Smooth muscle cell (in vitro differentiated cells): ENCODE data around the gene ASTN2. TPM values are rescaled to one million over a fixed set of nuclear protein-coding genes. Genes with fewer than 3 reads are reported as not detected.

Experiments used
- DNase-seq: peaks from one replicate; lab custom pipeline; 2025; ENCODE audit not compliant: unreplicated experiment; lab: John Stamatoyannopoulos, UW
- H2AFZ ChIP-seq: fragments of 200-600 bp; sonication (generic); 2 replicates; pipeline ENCODE4 v1.6.0; 2016; ENCODE audit warnings: antibody characterized with exemption, low read depth, mild to moderate bottlenecking
- H3F3A ChIP-seq: fragments of 200-600 bp; sonication (generic); 2 replicates; pipeline ENCODE4 v1.6.0; 2017; ENCODE audit warnings: antibody characterized with exemption, low read depth
- H3K27ac ChIP-seq: fragments of 200-600 bp; sonication (generic); 2 replicates; pipeline ENCODE4 v1.5.1; 2016; ENCODE audit warnings: low read depth, mild to moderate bottlenecking
- H3K27me3 ChIP-seq: fragments of 200-600 bp; sonication (generic); 2 replicates; pipeline ENCODE4 v1.6.1; 2016; ENCODE audit warnings: low read depth, mild to moderate bottlenecking
- H3K36me3 ChIP-seq: fragments of 200-600 bp; sonication (generic); 2 replicates; pipeline ENCODE4 v1.5.1; 2016; ENCODE audit warnings: low read depth
- H3K4me1 ChIP-seq: fragments of 200-600 bp; sonication (generic); 2 replicates; pipeline ENCODE4 v1.5.1; 2016; ENCODE audit warnings: low read depth
- H3K4me2 ChIP-seq: fragments of 200-600 bp; sonication (generic); 2 replicates; pipeline ENCODE4 v1.6.0; 2016; ENCODE audit warnings: mild to moderate bottlenecking
- H3K4me3 ChIP-seq: fragments of 200-600 bp; sonication (generic); 2 replicates; pipeline ENCODE4 v1.5.1; 2016; ENCODE audit warnings: mild to moderate bottlenecking
- H3K79me2 ChIP-seq: fragments of 200-600 bp; sonication (generic); 2 replicates; pipeline ENCODE4 v1.6.0; 2016; ENCODE audit warnings: low read depth, mild to moderate bottlenecking
- H3K9ac ChIP-seq: fragments of 200-600 bp; sonication (generic); 2 replicates; pipeline ENCODE4 v1.6.0; 2016; ENCODE audit warnings: low read depth
- H3K9me3 ChIP-seq: fragments of 200-600 bp; sonication (generic); replicated peaks from 2 replicates; pipeline ENCODE4 v1.5.1; 2016; ENCODE audit warnings: low read depth
- H4K20me1 ChIP-seq: fragments of 200-600 bp; sonication (generic); 2 replicates; pipeline ENCODE4 v1.6.0; 2016; ENCODE audit warnings: low read depth
- WGBS: methylation state at CpG from one replicate; pipeline ENCODE4 v1.1.7; 2016; ENCODE audit warnings: low lambda C conversion rate; 5-methylcytosine and 5-hydroxymethylcytosine counted together
- polyA plus RNA-seq: library from polyadenylated mRNA; unstranded; fragments of >200 nt; fragmentation: Nextera tagmentation; extraction: Ambion mirVana; gene quantifications from 2 replicates; pipeline ENCODE4 v1.2.1, GENCODE V29; 2016
- total RNA-seq: library from RNA; depleted of rRNA; stranded (reverse); fragments of >200 nt; gene quantifications from 2 replicates; pipeline ENCODE4 v1.2.3, GENCODE V29; 2014
- TF ChIP-seq, protein P1 (sequence below): fragments of 200-600 bp; sonication (generic); IDR thresholded peaks from 2 replicates; pipeline ENCODE4 v1.5.1; 2017; ENCODE audit warnings: borderline replicate concordance, mild to moderate bottlenecking, antibody characterized with exemption; ENCODE audit not compliant: insufficient read depth, poor library complexity, severe bottlenecking

ASTN2 gene
- total and polyA plus RNA-seq, 2 experiments from 2014 or later: 6.5 to 6.7 TPM

DNA sequence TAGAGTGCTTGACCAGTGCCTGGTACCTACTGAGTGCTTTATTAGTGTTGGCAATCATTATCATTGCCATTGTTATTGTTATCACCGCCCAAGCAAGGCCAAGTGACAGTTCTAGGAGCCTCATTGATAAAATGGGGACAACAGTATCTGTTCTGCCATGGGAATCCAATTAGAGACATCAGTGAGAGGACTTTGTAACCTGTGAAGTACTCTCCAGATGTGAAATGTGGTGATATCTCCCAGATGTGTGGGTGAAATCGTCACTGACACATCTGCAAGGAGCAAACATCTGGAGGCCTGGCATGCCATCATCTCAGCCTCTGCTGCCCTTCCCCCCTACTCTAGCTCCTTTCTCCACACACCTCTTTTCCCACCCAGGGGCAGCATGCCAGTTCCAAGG lies 1000.5 kb downstream of the ASTN2 start:
- H4K20me1 ChIP-seq: no peaks in the 10 kb centered on the region
- no peaks in the 10 kb centered on the region for H3F3A ChIP-seq
- no peak for DNase-seq
- no peak overlapping the region for H3K9ac ChIP-seq
- no peak overlapping the region for H3K27ac ChIP-seq
- TF ChIP-seq, protein P1, sequence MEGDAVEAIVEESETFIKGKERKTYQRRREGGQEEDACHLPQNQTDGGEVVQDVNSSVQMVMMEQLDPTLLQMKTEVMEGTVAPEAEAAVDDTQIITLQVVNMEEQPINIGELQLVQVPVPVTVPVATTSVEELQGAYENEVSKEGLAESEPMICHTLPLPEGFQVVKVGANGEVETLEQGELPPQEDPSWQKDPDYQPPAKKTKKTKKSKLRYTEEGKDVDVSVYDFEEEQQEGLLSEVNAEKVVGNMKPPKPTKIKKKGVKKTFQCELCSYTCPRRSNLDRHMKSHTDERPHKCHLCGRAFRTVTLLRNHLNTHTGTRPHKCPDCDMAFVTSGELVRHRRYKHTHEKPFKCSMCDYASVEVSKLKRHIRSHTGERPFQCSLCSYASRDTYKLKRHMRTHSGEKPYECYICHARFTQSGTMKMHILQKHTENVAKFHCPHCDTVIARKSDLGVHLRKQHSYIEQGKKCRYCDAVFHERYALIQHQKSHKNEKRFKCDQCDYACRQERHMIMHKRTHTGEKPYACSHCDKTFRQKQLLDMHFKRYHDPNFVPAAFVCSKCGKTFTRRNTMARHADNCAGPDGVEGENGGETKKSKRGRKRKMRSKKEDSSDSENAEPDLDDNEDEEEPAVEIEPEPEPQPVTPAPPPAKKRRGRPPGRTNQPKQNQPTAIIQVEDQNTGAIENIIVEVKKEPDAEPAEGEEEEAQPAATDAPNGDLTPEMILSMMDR: no peak
- no peaks in the 10 kb centered on the region for H3K79me2 ChIP-seq
- no peak overlapping the region for H3K4me2 ChIP-seq
- H3K4me3 ChIP-seq: no peak overlapping the region
- no peaks in the 10 kb centered on the region for H3K4me1 ChIP-seq
- H3K9me3 ChIP-seq: no peaks in the 10 kb centered on the region
- H3K27me3 ChIP-seq: no peaks in the 10 kb centered on the region
- H2AFZ ChIP-seq: no peak overlapping the region
- H3K36me3 ChIP-seq: no peaks in the 10 kb centered on the region
- WGBS: 78% methylated on average over 2 of the region's 2 CpGs

DNA sequence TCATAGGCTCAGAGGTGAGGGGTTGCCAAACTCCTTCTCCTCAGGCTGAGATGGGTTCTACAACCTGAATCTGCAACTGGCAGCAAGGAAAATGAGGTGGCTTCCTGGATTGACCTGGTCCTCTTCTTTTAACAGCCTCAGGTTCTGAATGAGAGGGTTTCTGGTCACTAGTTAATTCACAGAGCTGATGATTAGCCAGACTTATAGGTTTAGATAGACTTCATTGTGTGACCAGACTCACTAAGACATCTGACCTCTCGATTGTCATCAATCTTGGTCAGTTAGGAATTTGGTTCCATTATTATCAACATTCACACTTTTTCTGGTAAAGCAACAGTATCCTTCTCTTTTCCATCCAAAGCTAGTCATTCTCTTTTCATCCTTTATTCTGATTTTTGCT lies 1003.4 kb downstream of the ASTN2 start:
- H3K36me3 ChIP-seq: no peaks in the 10 kb centered on the region
- no peaks in the 10 kb centered on the region for H3K27me3 ChIP-seq
- no peaks in the 10 kb centered on the region for H4K20me1 ChIP-seq
- H3K9me3 ChIP-seq: no peaks in the 10 kb centered on the region
- H3K4me3 ChIP-seq: no peak overlapping the region
- 82% methylated on average over 1 of the region's 1 CpG for WGBS
- H3K27ac ChIP-seq: no peak overlapping the region
- no peaks in the 10 kb centered on the region for H3K4me1 ChIP-seq
- H3F3A ChIP-seq: no peaks in the 10 kb centered on the region
- H3K9ac ChIP-seq: no peak overlapping the region
- no peak overlapping the region for H3K4me2 ChIP-seq
- H3K79me2 ChIP-seq: no peaks in the 10 kb centered on the region
- TF ChIP-seq, protein P1: no peak
- DNase-seq: no peak
- H2AFZ ChIP-seq: no peak overlapping the region

GRCh38 chr9:116409638-116410037 lies 1005.2 kb downstream of the ASTN2 start:
- H3K27ac ChIP-seq: no peak overlapping the region
- H3K4me3 ChIP-seq: no peak overlapping the region
- TF ChIP-seq, protein P1: no peak
- no peaks in the 10 kb centered on the region for H3K36me3 ChIP-seq
- H3K9me3 ChIP-seq: no peaks in the 10 kb centered on the region
- DNase-seq: no peak
- H3F3A ChIP-seq: no peaks in the 10 kb centered on the region
- 90% methylated on average over 6 of the region's 6 CpGs for WGBS
- no peaks in the 10 kb centered on the region for H3K27me3 ChIP-seq
- no peaks in the 10 kb centered on the region for H3K4me1 ChIP-seq
- no peak overlapping the region for H3K9ac ChIP-seq
- H4K20me1 ChIP-seq: no peaks in the 10 kb centered on the region
- no peaks in the 10 kb centered on the region for H3K79me2 ChIP-seq
- no peak overlapping the region for H2AFZ ChIP-seq
- H3K4me2 ChIP-seq: no peak overlapping the region

GRCh38 chr9:116409129-116409528 lies 1005.7 kb downstream of the ASTN2 start:
- H4K20me1 ChIP-seq: no peaks in the 10 kb centered on the region
- no peak overlapping the region for H3K27ac ChIP-seq
- H2AFZ ChIP-seq: no peak overlapping the region
- no peaks in the 10 kb centered on the region for H3K79me2 ChIP-seq
- no peaks in the 10 kb centered on the region for H3F3A ChIP-seq
- no peaks in the 10 kb centered on the region for H3K27me3 ChIP-seq
- 94% methylated on average over 2 of the region's 2 CpGs for WGBS
- H3K9me3 ChIP-seq: no peaks in the 10 kb centered on the region
- no peak for DNase-seq
- no peak overlapping the region for H3K9ac ChIP-seq
- no peak overlapping the region for H3K4me3 ChIP-seq
- no peak overlapping the region for H3K4me2 ChIP-seq
- no peaks in the 10 kb centered on the region for H3K4me1 ChIP-seq
- no peaks in the 10 kb centered on the region for H3K36me3 ChIP-seq
- TF ChIP-seq, protein P1: no peak
